HFFc6 (cell line): ENCODE data around the gene HOXA5. TPM values are rescaled to one million over a fixed set of nuclear protein-coding genes. Genes with fewer than 3 reads are reported as not detected.

Experiments
- DNase-seq: peaks from one replicate; pipeline ENCODE4 v3.0.0-alpha.2; 2018
- H3K27ac Mint-ChIP-seq: 2 replicates; pipeline ENCODE4 v1.8.0; 2020; ENCODE audit warnings: mild to moderate bottlenecking, mixed read lengths
- H3K27me3 Mint-ChIP-seq: 2 replicates; pipeline ENCODE4 v1.8.0; 2021; ENCODE audit warnings: mild to moderate bottlenecking, moderate library complexity, mixed read lengths; ENCODE audit not compliant: insufficient read depth
- H3K36me3 Mint-ChIP-seq: 2 replicates; pipeline ENCODE4 v1.8.0; 2021; ENCODE audit warnings: low read depth, mixed read lengths
- H3K4me1 Mint-ChIP-seq: 2 replicates; pipeline ENCODE4 v1.8.0; 2020; ENCODE audit warnings: low read depth, mixed read lengths
- H3K4me3 Mint-ChIP-seq: 2 replicates; pipeline ENCODE4 v1.8.0; 2020; ENCODE audit warnings: mild to moderate bottlenecking, moderate library complexity, mixed read lengths
- H3K9me3 Mint-ChIP-seq: 2 replicates; pipeline ENCODE4 v1.8.0; 2020; ENCODE audit warnings: mild to moderate bottlenecking, mixed read lengths
- total RNA-seq, 6 experiments: library from RNA; stranded (reverse); fragmentation: NEBNext Ultra II Directional; extraction: Animal tissue kit (Norgen Biotek cat#: 25700); gene quantifications; 2 replicates in 1 of 6; 3 replicates in 5 of 6; pipeline ENCODE4 v1.2.3, GENCODE V29; 2021
- TF ChIP-seq, protein P1 (sequence below): fragments of 200-600 bp; sonication (generic); IDR thresholded peaks from 2 replicates; pipeline ENCODE4 v1.5.0; 2021; ENCODE audit warnings: antibody characterized with exemption, mild to moderate bottlenecking

HOXA5 gene
- total RNA-seq, 6 experiments from 2014 or later: 2.0 to 3.8 (median 2.8) TPM

DNA sequence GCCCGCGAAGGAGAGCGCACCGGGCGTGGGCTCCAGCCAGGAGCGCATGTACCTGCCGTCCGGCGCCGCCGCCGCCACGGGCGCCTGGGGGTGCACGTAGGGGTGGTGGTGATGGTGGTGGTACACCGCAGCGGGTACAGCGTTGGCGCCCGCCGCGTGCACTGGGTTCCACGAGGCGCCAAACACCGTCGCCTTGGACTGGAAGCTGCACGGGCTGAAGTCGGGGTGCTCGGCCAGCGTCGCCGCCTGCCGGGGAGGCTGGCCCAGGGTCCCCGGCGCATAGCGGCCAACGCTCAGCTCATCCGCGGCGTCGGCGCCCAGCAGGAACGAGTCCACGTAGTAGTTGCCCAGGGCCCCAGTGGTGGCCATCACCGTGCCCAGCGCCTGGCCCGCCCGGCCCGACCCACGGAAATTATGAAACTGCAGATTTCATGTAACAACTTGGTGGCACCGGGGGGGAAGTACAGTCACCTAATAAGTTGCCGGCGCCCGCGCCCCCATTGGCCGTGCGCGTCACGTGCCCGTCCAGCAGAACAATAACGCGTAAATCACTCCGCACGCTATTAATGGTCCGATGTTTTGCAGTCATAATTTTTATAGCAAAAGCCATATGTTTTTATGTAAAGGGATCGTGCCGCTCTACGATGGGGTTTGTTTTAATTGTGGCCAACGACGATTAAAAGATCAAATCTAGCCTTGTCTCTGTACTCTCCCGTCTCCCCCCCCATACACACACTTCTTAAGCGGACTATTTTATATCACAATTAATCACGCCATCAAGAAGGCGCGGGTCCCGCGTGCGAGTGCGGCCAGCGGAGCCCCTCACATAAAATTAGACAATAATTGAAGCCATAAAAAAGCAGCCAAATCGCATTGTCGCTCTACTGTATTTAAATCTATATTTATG is 21.9 kb upstream of the HOXA5 start, which contains the start of gene HOXA9:
Gene HOXA9, minus strand, starts transcription at position 449 of the 907 bp plus-strand sequence. Its CDS starts 80 bp downstream, at position 369.
- Mint-ChIP-seq H3K4me1 (peaks cover 22% of the 10 kb centered on the region), H3K4me3 (peak within 1 kb of the TSS; percentile 96), H3K27ac (peak within 1 kb of the TSS; percentile 99), H3K27me3 (peaks cover 19% of the 10 kb centered on the region), H3K36me3 (peaks cover 57% of the 10 kb centered on the region), H3K9me3 (no peaks in the 10 kb centered on the region)
- TF ChIP-seq, protein P1, sequence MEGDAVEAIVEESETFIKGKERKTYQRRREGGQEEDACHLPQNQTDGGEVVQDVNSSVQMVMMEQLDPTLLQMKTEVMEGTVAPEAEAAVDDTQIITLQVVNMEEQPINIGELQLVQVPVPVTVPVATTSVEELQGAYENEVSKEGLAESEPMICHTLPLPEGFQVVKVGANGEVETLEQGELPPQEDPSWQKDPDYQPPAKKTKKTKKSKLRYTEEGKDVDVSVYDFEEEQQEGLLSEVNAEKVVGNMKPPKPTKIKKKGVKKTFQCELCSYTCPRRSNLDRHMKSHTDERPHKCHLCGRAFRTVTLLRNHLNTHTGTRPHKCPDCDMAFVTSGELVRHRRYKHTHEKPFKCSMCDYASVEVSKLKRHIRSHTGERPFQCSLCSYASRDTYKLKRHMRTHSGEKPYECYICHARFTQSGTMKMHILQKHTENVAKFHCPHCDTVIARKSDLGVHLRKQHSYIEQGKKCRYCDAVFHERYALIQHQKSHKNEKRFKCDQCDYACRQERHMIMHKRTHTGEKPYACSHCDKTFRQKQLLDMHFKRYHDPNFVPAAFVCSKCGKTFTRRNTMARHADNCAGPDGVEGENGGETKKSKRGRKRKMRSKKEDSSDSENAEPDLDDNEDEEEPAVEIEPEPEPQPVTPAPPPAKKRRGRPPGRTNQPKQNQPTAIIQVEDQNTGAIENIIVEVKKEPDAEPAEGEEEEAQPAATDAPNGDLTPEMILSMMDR: peak; percentile 33; the same call in 1 of the 2 replicates
- DNase-seq: peak; percentile 96

DNA sequence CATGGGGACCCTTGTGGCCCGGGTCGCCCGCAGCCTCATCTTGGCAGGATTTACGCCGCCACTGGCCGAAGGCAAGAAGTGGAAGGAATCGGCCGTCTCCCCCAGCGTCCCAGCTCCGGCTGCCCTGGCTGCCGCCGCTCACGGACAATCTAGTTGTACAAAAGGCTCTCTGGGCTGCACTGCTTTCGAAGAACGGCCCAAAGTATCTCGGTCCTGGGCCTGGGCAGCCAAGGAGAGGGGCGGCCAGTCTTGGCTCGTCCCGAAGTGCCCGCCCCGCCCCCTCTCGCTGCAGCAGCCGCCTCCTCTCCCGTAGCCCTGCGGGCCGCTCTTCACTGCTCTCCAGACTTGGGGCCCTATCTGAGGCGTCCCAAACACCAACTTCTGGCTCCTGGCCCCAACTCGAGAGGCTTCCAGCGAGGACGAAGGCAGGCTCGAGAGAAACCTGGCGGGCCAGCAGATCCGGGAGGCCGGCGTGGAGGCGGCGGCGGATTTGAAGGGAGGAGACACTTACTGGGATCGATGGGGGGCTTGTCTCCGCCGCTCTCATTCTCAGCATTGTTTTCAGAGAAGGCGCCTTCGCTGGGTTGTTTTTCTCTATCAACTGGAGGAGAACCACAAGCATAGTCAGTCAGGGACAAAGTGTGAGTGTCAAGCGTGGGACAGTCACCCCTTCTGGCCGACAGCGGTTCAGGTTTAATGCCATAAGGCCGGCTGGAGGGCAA is 21.0 kb upstream of the HOXA5 start:
- Mint-ChIP-seq H3K27me3 (peaks cover 17% of the 10 kb centered on the region), H3K27ac (peak overlapping the region; percentile 99)
- no peak for DNase-seq

DNA sequence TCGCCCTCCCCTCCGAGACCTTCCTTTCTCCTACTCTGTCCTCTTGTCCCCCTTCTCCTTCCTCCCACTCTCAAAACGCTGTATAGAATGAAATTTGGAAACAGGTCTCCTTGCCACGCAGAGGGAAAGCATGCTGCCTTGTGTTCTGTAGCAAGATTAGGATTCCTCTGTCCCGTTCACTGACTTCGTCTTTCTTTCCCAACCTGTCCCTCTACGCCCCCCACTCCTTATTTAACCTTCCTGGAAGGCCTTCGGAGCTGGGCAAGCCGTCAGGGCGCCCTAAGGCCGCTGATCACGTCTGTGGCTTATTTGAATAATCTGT is 20.5 kb upstream of the HOXA5 start:
- TF ChIP-seq, protein P1: no peak; the same call in 1 of the 2 replicates
- H3K4me3 Mint-ChIP-seq: peak overlapping the region; percentile 96
- peak overlapping the region; percentile 99 for H3K27ac Mint-ChIP-seq
- H3K9me3 Mint-ChIP-seq: no peaks in the 10 kb centered on the region
- no peak for DNase-seq
- H3K36me3 Mint-ChIP-seq: peaks cover 51% of the 10 kb centered on the region
- peaks cover 17% of the 10 kb centered on the region for H3K27me3 Mint-ChIP-seq
- peaks cover 22% of the 10 kb centered on the region for H3K4me1 Mint-ChIP-seq

More for the DNA sequence above, 21.0 kb upstream of the HOXA5 start:
- Mint-ChIP-seq H3K9me3 (no peaks in the 10 kb centered on the region), H3K4me1 (peaks cover 22% of the 10 kb centered on the region), H3K4me3 (peak overlapping the region; percentile 96), H3K36me3 (peaks cover 53% of the 10 kb centered on the region)
- TF ChIP-seq, protein P1: peak; percentile 55; the same call in 1 of the 2 replicates

DNA sequence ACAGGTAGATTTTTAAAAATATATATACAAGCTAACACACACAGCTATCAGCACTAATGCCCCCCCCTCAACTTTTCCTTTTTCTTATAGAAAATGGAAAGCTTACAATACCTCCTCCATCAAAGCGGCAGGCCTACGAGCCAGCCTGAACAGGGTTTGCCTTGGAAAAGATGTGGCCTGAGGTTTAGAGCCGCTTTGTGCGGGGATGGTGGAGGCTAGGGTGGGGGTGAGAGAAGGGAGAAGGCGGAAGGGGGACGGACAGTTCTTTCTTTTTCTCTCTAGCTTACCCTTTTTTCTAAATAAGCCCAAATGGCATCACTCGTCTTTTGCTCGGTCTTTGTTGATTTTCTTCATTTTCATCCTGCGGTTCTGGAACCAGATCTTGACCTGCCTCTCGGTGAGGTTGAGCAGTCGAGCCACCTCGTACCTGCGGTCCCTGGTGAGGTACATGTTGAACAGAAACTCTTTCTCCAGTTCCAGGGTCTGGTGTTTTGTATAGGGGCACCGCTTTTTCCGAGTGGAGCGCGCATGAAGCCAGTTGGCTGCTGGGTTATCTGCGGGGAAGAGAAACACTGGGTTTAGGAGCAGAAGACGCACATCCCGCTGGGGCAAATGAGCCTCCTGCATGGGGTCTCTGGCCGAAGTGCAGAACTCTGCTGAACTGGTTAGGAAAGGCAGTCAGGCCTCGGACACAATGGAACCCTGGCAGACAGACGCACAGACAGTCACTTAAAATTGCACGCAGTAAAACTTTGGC is 20.0 kb upstream of the HOXA5 start:
- Mint-ChIP-seq H3K4me3 (peak overlapping the region; percentile 96), H3K27me3 (peaks cover 12% of the 10 kb centered on the region), H3K9me3 (no peaks in the 10 kb centered on the region), H3K27ac (peak overlapping the region; percentile 99), H3K36me3 (peaks cover 46% of the 10 kb centered on the region), H3K4me1 (peaks cover 19% of the 10 kb centered on the region)
- TF ChIP-seq, protein P1: no peak
- DNase-seq: no peak
